ENCODE measurements around the gene SLC22A2.
"Not testable (repeated sequence)": the region's sequence is repeated elsewhere in the genome, so short reads cannot be mapped to it uniquely, and the experiment has no call there.

The SLC22A2 gene

GRCh38 chr6:160238278-160238711 lies 20.3 kb downstream of the SLC22A2 start:
- no peak for TF ChIP-seq CTCF (IDR thresholded peaks at IDR 0.05)
- DNase-seq (ENCODE audit: low spot score) = no peak
- Histone ChIP-seq H3K4me3 (no peak overlapping the region), H3K27ac (peak overlapping the region; percentile 60 to 74)

GRCh38 chr6:160237597-160238275 lies 20.9 kb downstream of the SLC22A2 start:
- peak overlapping the region; percentile 60 to 74 for H3K27ac ChIP-seq
- DNase-seq (ENCODE audit: low spot score); H3K4me3 ChIP-seq: not testable (repeated sequence)

GRCh38 chr6:160236235-160236872 lies 22.3 kb downstream of the SLC22A2 start:
- DNase-seq (ENCODE audit: low spot score); H3K4me3 ChIP-seq: not testable (repeated sequence)
- peak overlapping the region; percentile 45 to 74 for H3K27ac ChIP-seq

GRCh38 chr6:160233950-160234640 lies 24.5 kb downstream of the SLC22A2 start:
- DNase-seq (ENCODE audit: low spot score); H3K4me3 ChIP-seq; H3K27ac ChIP-seq: not testable (repeated sequence)

- Histone ChIP-seq H3K4me3 (no peak overlapping the region), H3K27ac (peak overlapping the region in 1 of 2 donors; percentile 39)
- no peak for DNase-seq (ENCODE audit: low spot score)
- TF ChIP-seq CTCF (IDR thresholded peaks at IDR 0.05) = no peak
Observed at GRCh38 chr6:160227769-160228161, 30.9 kb downstream of the SLC22A2 start.

- Histone ChIP-seq H3K27ac (peak overlapping the region; percentile 37 to 39), H3K4me3 (no peak overlapping the region)
- no peak for DNase-seq (ENCODE audit: low spot score)
- TF ChIP-seq CTCF (IDR thresholded peaks at IDR 0.05) = no peak
Observed at GRCh38 chr6:160227038-160227768, 31.4 kb downstream of the SLC22A2 start.

GRCh38 chr6:160226118-160226591 lies 32.5 kb downstream of the SLC22A2 start:
- H3K4me3 ChIP-seq = no peak overlapping the region
- no peak for TF ChIP-seq CTCF (IDR thresholded peaks at IDR 0.05)
- peak overlapping the region; percentile 46 to 75 for H3K27ac ChIP-seq
- DNase-seq (ENCODE audit: low spot score) = no peak

GRCh38 chr6:160224639-160225237 lies 33.9 kb downstream of the SLC22A2 start:
- no peak for TF ChIP-seq CTCF (IDR thresholded peaks at IDR 0.05)
- no peak for DNase-seq (ENCODE audit: low spot score)
- no peak overlapping the region for H3K4me3 ChIP-seq
- H3K27ac ChIP-seq = peak overlapping the region; percentile 46 to 75

Measured in coronary artery (tissue), 2 donors.